Measurements from ENCODE around the gene MACC1.

DNA sequence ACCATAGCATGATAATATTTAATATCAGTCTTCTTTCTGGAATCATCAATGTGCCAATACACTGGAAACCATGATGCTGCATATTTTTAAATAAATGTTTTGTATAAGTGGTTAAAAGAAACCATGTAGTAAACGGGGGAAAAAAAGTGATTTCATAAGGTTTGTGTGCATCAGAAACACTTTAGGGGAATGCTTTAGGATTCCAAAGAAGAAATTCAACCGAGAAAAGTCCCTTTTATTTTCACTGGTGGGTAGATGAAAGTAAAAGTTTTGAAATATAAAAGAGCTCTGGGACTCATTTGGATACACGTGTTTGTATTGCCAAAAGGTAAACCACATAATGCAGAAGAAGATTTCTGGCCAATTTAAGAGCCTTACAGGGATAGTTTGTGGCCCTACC is 11.9 kb upstream of the MACC1 start:
- no peak for TF ChIP-seq EZH2 (IDR thresholded peaks at IDR 0.05; ENCODE audit: borderline replicate concordance, low read depth, low read length, severe bottlenecking)
- TF ChIP-seq, protein P1, sequence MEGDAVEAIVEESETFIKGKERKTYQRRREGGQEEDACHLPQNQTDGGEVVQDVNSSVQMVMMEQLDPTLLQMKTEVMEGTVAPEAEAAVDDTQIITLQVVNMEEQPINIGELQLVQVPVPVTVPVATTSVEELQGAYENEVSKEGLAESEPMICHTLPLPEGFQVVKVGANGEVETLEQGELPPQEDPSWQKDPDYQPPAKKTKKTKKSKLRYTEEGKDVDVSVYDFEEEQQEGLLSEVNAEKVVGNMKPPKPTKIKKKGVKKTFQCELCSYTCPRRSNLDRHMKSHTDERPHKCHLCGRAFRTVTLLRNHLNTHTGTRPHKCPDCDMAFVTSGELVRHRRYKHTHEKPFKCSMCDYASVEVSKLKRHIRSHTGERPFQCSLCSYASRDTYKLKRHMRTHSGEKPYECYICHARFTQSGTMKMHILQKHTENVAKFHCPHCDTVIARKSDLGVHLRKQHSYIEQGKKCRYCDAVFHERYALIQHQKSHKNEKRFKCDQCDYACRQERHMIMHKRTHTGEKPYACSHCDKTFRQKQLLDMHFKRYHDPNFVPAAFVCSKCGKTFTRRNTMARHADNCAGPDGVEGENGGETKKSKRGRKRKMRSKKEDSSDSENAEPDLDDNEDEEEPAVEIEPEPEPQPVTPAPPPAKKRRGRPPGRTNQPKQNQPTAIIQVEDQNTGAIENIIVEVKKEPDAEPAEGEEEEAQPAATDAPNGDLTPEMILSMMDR (IDR thresholded peaks at IDR 0.05; ENCODE audit: extremely low read depth in 1 of 2, insufficient read depth in 1 of 2, low read depth in 1 of 2, low read length in 2 of 2) = no peak
